Right lobe of liver (tissue), 4 donors: ENCODE data around the gene CCDC172.

Source experiments
- POLR2A ChIP-seq: fragments of 450-650 bp; IDR thresholded peaks from one replicate; pipeline ENCODE4 v1.6.1; 2017; ENCODE audit warnings: antibody characterized with exemption, mild to moderate bottlenecking
- TF ChIP-seq, protein P1 (sequence below), 4 donors: fragments of 200-600 bp in 3 of 4; fragments of 450-650 bp in 1 of 4; IDR thresholded peaks; one replicate each; pipeline versions ENCODE4 v1.5.1 to v1.8.0; 2016 to 2022; ENCODE audit warnings: antibody characterized with exemption in 4 of 4, mild to moderate bottlenecking in 2 of 4
- donor health status: DM: no; HTN: no; CAD: no.
- donor health status: DM: no; HTN: no; CAD: no.
- donor health status: DM: no; HTN: yes; CAD: no.

- TF ChIP-seq, protein P1, sequence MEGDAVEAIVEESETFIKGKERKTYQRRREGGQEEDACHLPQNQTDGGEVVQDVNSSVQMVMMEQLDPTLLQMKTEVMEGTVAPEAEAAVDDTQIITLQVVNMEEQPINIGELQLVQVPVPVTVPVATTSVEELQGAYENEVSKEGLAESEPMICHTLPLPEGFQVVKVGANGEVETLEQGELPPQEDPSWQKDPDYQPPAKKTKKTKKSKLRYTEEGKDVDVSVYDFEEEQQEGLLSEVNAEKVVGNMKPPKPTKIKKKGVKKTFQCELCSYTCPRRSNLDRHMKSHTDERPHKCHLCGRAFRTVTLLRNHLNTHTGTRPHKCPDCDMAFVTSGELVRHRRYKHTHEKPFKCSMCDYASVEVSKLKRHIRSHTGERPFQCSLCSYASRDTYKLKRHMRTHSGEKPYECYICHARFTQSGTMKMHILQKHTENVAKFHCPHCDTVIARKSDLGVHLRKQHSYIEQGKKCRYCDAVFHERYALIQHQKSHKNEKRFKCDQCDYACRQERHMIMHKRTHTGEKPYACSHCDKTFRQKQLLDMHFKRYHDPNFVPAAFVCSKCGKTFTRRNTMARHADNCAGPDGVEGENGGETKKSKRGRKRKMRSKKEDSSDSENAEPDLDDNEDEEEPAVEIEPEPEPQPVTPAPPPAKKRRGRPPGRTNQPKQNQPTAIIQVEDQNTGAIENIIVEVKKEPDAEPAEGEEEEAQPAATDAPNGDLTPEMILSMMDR (IDR thresholded peaks at IDR 0.05): no peak
- no peak for TF ChIP-seq POLR2A
Measured at GRCh38 chr10:116356833-116357232, 32.6 kb downstream of the CCDC172 start.
